Measurements from ENCODE around the gene MRGPRF.
"Not testable (repeated sequence)": the region's sequence is repeated elsewhere in the genome, so short reads cannot be mapped to it uniquely, and the experiment has no call there.

The MRGPRF gene

DNA sequence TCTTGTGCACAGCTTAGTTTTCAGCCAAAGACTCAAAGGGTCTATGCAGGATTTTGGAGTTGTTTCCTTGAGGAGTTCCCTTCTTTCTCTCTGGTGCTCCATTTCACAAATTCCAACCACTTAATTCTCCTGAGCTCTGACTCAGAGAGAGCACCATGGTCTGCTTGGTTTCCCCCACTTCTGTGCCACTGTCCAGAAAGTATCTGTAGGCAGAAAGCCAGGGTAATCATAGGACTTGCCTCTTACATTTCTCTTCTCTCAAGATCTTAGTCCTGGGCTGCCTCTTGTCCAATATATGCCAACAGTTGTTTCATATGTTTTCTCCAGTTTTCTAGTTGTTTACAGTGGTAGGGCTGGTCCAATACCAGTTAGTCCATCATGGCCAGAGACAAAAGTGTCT, 25.8 kb downstream of the MRGPRF start:
- DNase-seq (ENCODE audit: low spot score) = no peak

GRCh38 chr11:68983801-68984200, 29.2 kb downstream of the MRGPRF start:
- no peak for DNase-seq (ENCODE audit: low spot score)

DNA sequence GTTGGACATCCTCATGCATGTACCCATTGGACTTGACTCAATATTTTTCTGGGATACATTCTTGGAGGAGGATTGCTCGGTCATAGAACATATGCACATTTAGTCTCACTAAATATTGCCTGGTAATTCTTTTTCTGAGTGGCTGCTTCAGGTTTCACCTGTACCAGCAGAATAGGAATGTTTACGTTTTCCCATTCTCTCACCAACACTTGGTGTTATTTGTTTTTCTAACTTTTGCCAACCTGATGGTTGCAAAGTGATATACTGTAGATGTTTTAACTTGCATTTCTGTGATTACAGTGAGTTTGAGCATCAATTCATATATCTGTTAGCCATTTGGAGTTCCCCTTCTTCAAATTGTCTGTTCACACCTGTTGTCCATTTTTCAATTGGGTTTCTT, 30.9 kb downstream of the MRGPRF start:
- DNase-seq (ENCODE audit: low spot score) = no peak

DNA sequence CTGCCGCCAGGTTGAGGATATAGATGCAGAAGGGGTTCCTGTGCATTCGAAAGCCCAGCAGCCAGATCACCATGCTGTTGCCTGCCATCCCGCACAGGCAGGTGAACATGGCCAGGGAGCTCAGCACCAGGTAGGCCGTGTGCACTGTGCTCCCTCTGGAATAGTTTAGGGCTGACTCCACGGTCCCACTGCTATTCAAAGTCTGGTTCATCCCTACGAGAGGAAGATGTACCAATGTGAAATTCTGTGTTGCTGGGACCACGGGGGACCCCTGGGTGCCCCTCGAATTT, 32.3 kb downstream of the MRGPRF start, which contains the start of gene MRGPRD:
TSS of gene MRGPRD (minus strand) at position 211 of the 290 bp plus-strand sequence. CDS start at position 211, 0 bp downstream.
- DNase-seq (ENCODE audit: low spot score) = no peak

GRCh38 chr11:68979931-68980775, 32.9 kb downstream of the MRGPRF start:
- no peak for DNase-seq (ENCODE audit: low spot score)

GRCh38 chr11:68978931-68979594, 34.0 kb downstream of the MRGPRF start:
- DNase-seq (ENCODE audit: low spot score) = no peak

DNA sequence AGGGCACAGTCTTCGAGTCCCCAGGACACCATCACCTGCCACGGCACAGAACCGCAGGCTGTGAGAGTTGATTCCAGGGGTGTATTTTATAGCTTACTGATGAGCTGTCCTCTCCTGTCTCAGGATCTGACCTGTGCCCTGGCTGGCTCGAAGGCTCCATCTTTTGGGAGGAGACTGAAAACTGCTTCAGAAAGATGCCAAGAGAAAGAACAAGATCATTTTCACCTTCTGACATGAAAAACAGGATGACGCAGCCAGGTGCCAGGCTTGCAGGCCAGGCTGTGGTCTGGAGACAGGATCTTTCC, 34.5 kb downstream of the MRGPRF start:
- DNase-seq (ENCODE audit: low spot score) = no peak

DNA sequence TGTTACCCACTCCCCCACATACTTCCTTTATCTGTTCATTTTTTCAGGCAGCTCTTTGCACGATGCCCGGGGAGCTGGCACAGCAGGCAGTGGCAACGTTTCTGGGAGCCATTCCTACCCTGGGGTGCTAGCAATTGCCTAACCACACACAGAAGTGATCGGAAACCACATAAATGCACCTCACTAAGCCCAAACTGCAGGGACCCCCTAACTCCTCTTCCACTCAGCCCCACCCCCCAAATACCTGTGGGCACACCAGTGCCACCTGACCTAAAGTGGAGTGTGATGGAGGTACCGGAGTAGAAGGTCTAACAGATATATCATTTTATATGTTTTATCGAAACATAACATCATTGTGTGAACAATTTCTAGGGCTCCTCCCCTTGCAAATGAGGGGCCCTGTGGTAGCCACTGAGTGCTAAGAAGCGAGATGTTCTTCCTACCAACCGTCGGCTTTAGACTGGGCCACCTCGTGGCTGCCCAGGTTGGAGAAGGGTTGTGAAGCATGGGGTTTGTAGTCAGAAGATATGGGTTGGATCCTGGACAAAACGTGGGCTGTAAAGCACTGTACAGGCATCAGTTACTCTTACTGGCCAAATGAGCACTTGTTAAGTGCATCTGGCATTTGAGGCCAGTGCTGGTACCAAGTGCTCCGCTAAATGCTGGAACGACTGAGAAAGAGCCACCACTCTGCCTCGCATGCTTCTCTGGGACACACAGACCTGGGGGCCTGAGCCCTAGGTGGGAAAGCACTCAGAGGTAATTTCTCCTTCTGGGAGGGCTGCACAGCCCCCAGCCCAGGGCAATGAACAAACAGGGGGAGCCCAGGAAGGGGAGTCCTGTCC, 35.0 kb downstream of the MRGPRF start:
- no peak for DNase-seq (ENCODE audit: low spot score)

- no peak for DNase-seq (ENCODE audit: low spot score)
Measured at GRCh38 chr11:68976563-68976962, 36.5 kb downstream of the MRGPRF start.

- DNase-seq (ENCODE audit: low spot score) = no peak
Measured at GRCh38 chr11:68976095-68976494, 37.0 kb downstream of the MRGPRF start.

DNA sequence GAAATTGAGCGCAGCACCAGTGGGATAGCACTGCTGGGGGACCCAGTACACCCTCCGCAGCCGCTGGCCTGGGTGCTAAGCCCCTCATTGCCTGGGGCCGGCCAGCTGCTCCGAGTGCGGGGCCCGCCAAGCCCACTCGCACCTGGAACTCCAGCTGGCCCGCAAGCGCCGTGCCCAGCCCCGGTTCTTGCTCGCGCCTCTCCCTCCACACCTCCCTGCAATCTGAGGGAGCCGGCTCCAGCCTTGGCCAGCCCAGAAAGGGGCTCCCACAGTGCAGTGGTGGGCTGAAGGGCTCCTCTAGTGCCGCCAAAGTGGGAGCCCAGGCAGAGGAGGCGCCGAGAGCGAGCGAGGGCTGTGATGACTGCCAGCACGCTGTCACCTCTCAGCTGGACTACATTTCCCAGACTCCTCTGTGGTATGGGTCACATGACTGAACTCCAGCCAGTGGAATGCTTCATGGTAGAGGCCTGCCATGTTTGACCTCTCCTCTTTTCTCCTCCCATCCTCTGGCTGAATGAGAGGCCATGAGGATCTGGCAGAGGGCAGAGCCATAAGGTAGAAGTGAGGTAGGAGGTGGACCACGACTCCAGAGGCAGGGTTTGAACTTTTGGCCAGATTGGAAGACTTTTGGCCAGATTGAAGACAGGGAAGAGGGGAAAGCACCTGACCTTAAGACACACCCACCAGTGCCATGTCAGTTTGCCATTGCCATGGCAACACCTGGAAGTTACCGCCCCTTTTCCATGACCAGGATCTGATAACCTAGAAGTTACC, 38.4 kb downstream of the MRGPRF start:
- DNase-seq (ENCODE audit: low spot score) = peak; percentile 29

DNA sequence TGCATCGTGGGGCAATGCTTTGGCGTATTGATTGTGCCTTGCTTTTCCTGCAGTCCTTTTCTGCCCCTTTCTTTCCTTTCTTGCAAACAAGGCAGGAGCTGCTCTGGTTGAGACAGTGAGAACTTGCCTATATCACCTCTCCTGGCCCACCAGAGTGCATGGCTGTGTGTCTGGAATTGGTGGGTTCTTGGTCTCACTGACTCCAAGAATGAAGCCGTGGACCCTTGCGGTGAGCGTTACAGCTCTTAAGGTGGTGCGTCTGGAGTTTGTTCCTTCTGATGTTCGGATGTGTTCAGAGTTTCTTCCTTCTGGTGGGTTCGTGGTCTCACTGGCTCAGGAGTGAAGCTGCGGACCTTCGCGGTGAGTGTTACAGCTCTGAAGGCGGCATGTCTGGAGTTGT, 39.3 kb downstream of the MRGPRF start:
- DNase-seq (ENCODE audit: low spot score) = not testable (repeated sequence)

DNA sequence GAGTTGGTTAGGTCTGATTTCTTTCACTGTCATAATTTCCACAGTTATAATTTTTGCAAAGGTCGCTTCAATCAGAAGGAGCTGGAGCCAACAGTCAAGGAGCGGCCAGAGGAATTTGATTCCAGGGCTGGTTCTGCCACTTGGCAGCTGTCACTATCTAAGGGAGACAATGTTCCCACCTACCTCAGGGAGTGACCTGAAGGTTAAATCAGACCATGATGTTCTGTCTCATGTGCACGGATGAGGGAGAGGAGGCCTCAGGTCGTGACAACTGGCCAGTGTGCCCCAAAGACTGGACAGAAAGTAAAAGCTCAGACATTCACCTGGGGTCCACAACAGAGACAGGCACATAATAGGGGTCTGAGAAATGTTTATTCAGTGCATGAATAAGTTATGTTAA, 39.8 kb downstream of the MRGPRF start:
- DNase-seq (ENCODE audit: low spot score) = no peak

DNA sequence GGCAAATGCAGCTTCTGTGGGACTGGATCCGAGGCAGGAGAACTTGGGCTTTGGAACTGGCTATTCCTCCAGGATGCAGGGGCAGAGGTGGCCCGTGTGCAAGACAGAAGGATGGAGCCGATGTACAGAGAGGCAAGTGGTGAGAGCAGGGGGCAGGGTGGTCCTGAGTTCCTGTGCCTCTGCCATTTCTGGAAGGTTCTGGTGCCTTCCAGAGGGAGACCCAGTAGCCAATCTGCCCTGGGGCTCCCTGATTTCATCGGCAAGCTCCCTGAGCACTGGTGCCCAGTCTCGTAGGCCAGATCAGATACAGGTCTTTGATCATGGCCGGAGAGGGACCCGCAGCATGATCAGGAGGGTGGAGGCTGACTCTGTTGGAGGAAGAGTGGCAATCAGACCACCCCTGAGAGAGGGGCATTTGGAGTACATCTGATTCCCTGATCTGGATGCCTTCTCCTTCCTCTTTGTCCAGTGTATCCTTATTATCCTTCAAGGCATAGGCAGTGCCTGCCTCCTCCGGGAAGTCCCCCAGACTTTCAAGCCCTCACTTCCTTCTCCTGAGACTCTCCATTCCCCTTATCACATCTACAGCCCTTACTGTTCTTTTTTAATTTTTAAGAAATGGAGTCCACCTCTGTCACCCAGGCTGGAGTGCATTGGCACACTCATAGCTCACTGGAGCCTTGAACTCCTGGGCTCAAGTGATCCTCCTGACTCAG, 42.0 kb downstream of the MRGPRF start:
- no peak for DNase-seq (ENCODE audit: low spot score)

DNA sequence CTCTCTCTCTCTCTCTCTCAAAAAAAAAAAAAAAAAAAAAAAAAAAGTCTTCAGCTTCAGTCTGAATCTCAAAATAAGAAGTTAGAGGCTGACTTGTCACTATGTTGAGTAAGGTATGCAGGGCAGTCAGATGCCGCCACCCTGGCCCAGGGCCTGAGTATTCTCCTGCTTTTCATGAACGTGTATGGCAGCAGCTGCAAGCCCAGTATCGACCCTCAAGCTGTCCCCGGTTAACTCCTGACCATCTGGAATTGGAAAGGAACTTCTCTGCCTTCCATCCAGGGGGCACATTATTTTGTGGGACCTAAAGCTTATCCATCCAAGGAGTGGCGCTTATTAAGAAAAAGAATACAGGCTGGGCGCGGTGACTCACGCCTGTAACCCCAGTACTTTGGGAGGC, 43.7 kb downstream of the MRGPRF start:
- no peak for DNase-seq (ENCODE audit: low spot score)

- DNase-seq (ENCODE audit: low spot score) = no peak
Measured at GRCh38 chr11:68968306-68969250, 44.5 kb downstream of the MRGPRF start.

GRCh38 chr11:68966894-68967780, 45.9 kb downstream of the MRGPRF start:
- no peak for DNase-seq (ENCODE audit: low spot score)

- DNase-seq (ENCODE audit: low spot score) = no peak
Measured at GRCh38 chr11:68965901-68966853, 46.9 kb downstream of the MRGPRF start.
